ENCODE results near the gene CYBRD1. TPM values are rescaled to one million over a fixed set of nuclear protein-coding genes. Genes with fewer than 3 reads are reported as not detected.
"Not testable (repeated sequence)": the region's sequence is repeated elsewhere in the genome, so short reads cannot be mapped to it uniquely, and the experiment has no call there.

CYBRD1 gene
- total RNA-seq, 1 experiment from 2014 or later, result 139 TPM

GRCh38 chr2:171515672-171516298 is 6.5 kb upstream of the CYBRD1 start:
- DNase-seq (ENCODE audit: low read depth), result peak; percentile 86

- peak; percentile 63 for DNase-seq (ENCODE audit: low read depth)
Observed at GRCh38 chr2:171516793-171517192, 5.5 kb upstream of the CYBRD1 start.

GRCh38 chr2:171520471-171520870 is 1.8 kb upstream of the CYBRD1 start:
- DNase-seq (ENCODE audit: low read depth), result no peak

- DNase-seq (ENCODE audit: low read depth), result no peak
Observed at GRCh38 chr2:171521361-171522051, 768 bp upstream of the CYBRD1 start.

- DNase-seq (ENCODE audit: low read depth), result no peak
Observed at GRCh38 chr2:171522788-171523087, 464 bp downstream of the CYBRD1 start.

GRCh38 chr2:171523088-171524017 is 1.1 kb downstream of the CYBRD1 start:
- peak; percentile 90 for DNase-seq (ENCODE audit: low read depth)

- DNase-seq (ENCODE audit: low read depth), result peak; percentile 32
Observed at GRCh38 chr2:171524018-171524401, 1.7 kb downstream of the CYBRD1 start.

- peak; percentile 34 for DNase-seq (ENCODE audit: low read depth)
Observed at GRCh38 chr2:171529914-171530313, 7.6 kb downstream of the CYBRD1 start.

GRCh38 chr2:171530378-171530777 is 8.1 kb downstream of the CYBRD1 start:
- no peak for DNase-seq (ENCODE audit: low read depth)

- DNase-seq (ENCODE audit: low read depth), result not testable (repeated sequence)
Observed at GRCh38 chr2:171530859-171531258, 8.6 kb downstream of the CYBRD1 start.

- peak; percentile 79 for DNase-seq (ENCODE audit: low read depth)
Observed at GRCh38 chr2:171531291-171531690, 9.0 kb downstream of the CYBRD1 start.

GRCh38 chr2:171531836-171532450 is 9.7 kb downstream of the CYBRD1 start:
- peak; percentile 49 for DNase-seq (ENCODE audit: low read depth)

GRCh38 chr2:171533331-171533730 is 11.1 kb downstream of the CYBRD1 start:
- DNase-seq (ENCODE audit: low read depth), result no peak

GRCh38 chr2:171535528-171535927 is 13.3 kb downstream of the CYBRD1 start:
- not testable (repeated sequence) for DNase-seq (ENCODE audit: low read depth)

GRCh38 chr2:171540437-171540836 is 18.2 kb downstream of the CYBRD1 start:
- DNase-seq (ENCODE audit: low read depth), result no peak

- DNase-seq (ENCODE audit: low read depth), result no peak
Observed at GRCh38 chr2:171541202-171541887, 19.1 kb downstream of the CYBRD1 start.

GRCh38 chr2:171545086-171545485 is 22.8 kb downstream of the CYBRD1 start:
- DNase-seq (ENCODE audit: low read depth), result no peak

GRCh38 chr2:171547256-171547655 is 25.0 kb downstream of the CYBRD1 start:
- no peak for DNase-seq (ENCODE audit: low read depth)

GRCh38 chr2:171547720-171548119 is 25.4 kb downstream of the CYBRD1 start:
- DNase-seq (ENCODE audit: low read depth), result no peak

- no peak for DNase-seq (ENCODE audit: low read depth)
Observed at GRCh38 chr2:171550613-171551012, 28.3 kb downstream of the CYBRD1 start.

- DNase-seq (ENCODE audit: low read depth), result no peak
Observed at GRCh38 chr2:171551836-171552235, 29.6 kb downstream of the CYBRD1 start.

GRCh38 chr2:171553236-171553635 is 31.0 kb downstream of the CYBRD1 start:
- DNase-seq (ENCODE audit: low read depth), result no peak

Data from RPMI7951 (cell line).